ENCODE data around the gene COL18A1. TPM values are rescaled to one million over a fixed set of nuclear protein-coding genes. Genes with fewer than 3 reads are reported as not detected.

Gene COL18A1
- polyA plus RNA-seq, 2 of the 4 experiments (the other 2 are of a cell fraction), result 17.3 to 88.4 TPM

- TF ChIP-seq JUNB (IDR thresholded peaks at IDR 0.05) (no peak), KDM5A (IDR thresholded peaks at IDR 0.05) (no peak), NR3C1 (IDR thresholded peaks at IDR 0.05) (no peak)
Measured at GRCh38 chr21:45380566-45380965, 24.4 kb upstream of the COL18A1 start (continued).

- DNase-seq (ENCODE audit: low read depth in 1 of 2, low spot score in 1 of 2) (no peak), ATAC-seq (no peak), FAIRE-seq (no peak)
- Histone ChIP-seq H3K4me1 (peaks cover 14% of the 10 kb centered on the region), H3K4me3 (no peak overlapping the region), H3K9me3 (peaks cover 6% of the 10 kb centered on the region; the same call in 1 of the 3 replicates), H3K27ac (peak overlapping the region in 1 of 2 experiments; percentile 32; a peak in 2 of 6 replicates), H3K4me2 (no peak overlapping the region)
- CTCF ChIA-PET, result interaction anchor here (0.9 to 1.0 kb wide), 2 partner anchors 79 to 89 kb away, joined by 3 read pairs; no protein-coding TSS in a partner anchor
- TF ChIP-seq EHF (CRISPR knock-in tag; IDR thresholded peaks at IDR 0.05), result no peak
- TF ChIP-seq NR3C1 (IDR thresholded peaks at IDR 0.05), result no peak
- TF ChIP-seq BHLHE40 (IDR thresholded peaks at IDR 0.05; ENCODE audit: low read depth, low read length), result no peak
- no peak for TF ChIP-seq GATA3 (IDR thresholded peaks at IDR 0.05; ENCODE audit: borderline replicate concordance)
- no peak for TF ChIP-seq POLR2AphosphoS2 (conservative IDR thresholded peaks at IDR 0.05; ENCODE audit: low read length)
- TF ChIP-seq ZNF302 (CRISPR knock-in tag; IDR thresholded peaks at IDR 0.05), result no peak
- no peak for TF ChIP-seq RAD21 (conservative IDR thresholded peaks at IDR 0.05 in 1 of 2, IDR thresholded peaks at IDR 0.05 in 1 of 2)
- no peak for TF ChIP-seq BCL3 (IDR thresholded peaks at IDR 0.05)
- TF ChIP-seq TFCP2L1 (CRISPR knock-in tag; IDR thresholded peaks at IDR 0.05), result no peak
- TF ChIP-seq PHF8 (IDR thresholded peaks at IDR 0.05; ENCODE audit: borderline replicate concordance, low read depth), result no peak
- no peak for TF ChIP-seq ZFP36 (IDR thresholded peaks at IDR 0.05; ENCODE audit: borderline replicate concordance, partially characterized antibody)
- TF ChIP-seq HES2 (IDR thresholded peaks at IDR 0.05), result no peak
- POLR2A ChIA-PET, result no interaction called here
- 87% methylated on average over 13 of the region's 24 CpGs for WGBS (ENCODE audit: missing lambda C conversion rate)
Measured at GRCh38 chr21:45381036-45381787, 23.8 kb upstream of the COL18A1 start.

- 86% methylated on average over 27 of the region's 28 CpGs for WGBS (ENCODE audit: missing lambda C conversion rate)
- Histone ChIP-seq H3K4me3 (no peak overlapping the region), H3K4me1 (peaks cover 23% of the 10 kb centered on the region), H3K9me3 (peaks cover 2% of the 10 kb centered on the region; the same call in 1 of the 3 replicates), H3K27ac (peak overlapping the region in 1 of 2 experiments; percentile 18; a peak in 1 of 6 replicates), H3K4me2 (no peak overlapping the region)
- TF ChIP-seq ESRRA (IDR thresholded peaks at IDR 0.05; ENCODE audit: borderline replicate concordance, low read length) (no peak), EP300 (IDR thresholded peaks at IDR 0.05) (no peak), HDAC2 (IDR thresholded peaks at IDR 0.05) (no peak), TFCP2L1 (CRISPR knock-in tag; IDR thresholded peaks at IDR 0.05) (no peak), EHMT2 (IDR thresholded peaks at IDR 0.05; ENCODE audit: low read depth) (no peak), BHLHE40 (IDR thresholded peaks at IDR 0.05; ENCODE audit: low read depth, low read length) (no peak), ATOH8 (CRISPR knock-in tag; IDR thresholded peaks at IDR 0.05; ENCODE audit: low read depth) (no peak), JUN (IDR thresholded peaks at IDR 0.05) (no peak), PHF8 (IDR thresholded peaks at IDR 0.05; ENCODE audit: borderline replicate concordance, low read depth) (no peak), KDM5A (IDR thresholded peaks at IDR 0.05) (no peak), RARB (CRISPR knock-in tag; IDR thresholded peaks at IDR 0.05) (no peak)
- ChIA-PET CTCF (interaction anchor here (0.9 to 1.0 kb wide), 2 partner anchors 80 to 90 kb away, joined by 3 read pairs; no protein-coding TSS in a partner anchor), POLR2A (no interaction called here)
- no peak for FAIRE-seq
- no peak for DNase-seq (ENCODE audit: low read depth in 1 of 2, low spot score in 1 of 2)
- ATAC-seq, result no peak
Measured at GRCh38 chr21:45381865-45382696, 22.9 kb upstream of the COL18A1 start.

Data from A549 (cell line).